Measurements from ENCODE around the gene TMEM272.

GRCh38 chr13:51784097-51784496, 60.9 kb downstream of the TMEM272 start:
- TF ChIP-seq CTCF (IDR thresholded peaks at IDR 0.05) (no peak), POLR2A (IDR thresholded peaks at IDR 0.05) (no peak), EP300 (IDR thresholded peaks at IDR 0.05) (no peak), POLR2AphosphoS5 (IDR thresholded peaks at IDR 0.05) (no peak)
